Breast epithelium (tissue), 3 donors: Measurements from ENCODE around the gene PIANP.

Experiments
- POLR2A ChIP-seq: fragments of 450-650 bp; IDR thresholded peaks from one replicate; pipeline ENCODE4 v1.6.1; 2016; ENCODE audit warnings: antibody characterized with exemption, mild to moderate bottlenecking, moderate library complexity
- POLR2AphosphoS5 ChIP-seq, 3 donors: sonication (generic); formaldehyde crosslinking; IDR thresholded peaks; one replicate each; pipeline ENCODE4 v1.6.1; 2017; ENCODE audit warnings: antibody characterized with exemption in 3 of 3
- TF ChIP-seq, protein P1 (sequence below), 3 donors: fragments of 450-650 bp; IDR thresholded peaks; one replicate each; pipeline ENCODE4 v1.5.1; 2016 to 2017; ENCODE audit warnings: antibody characterized with exemption in 3 of 3, mild to moderate bottlenecking in 3 of 3, moderate library complexity in 3 of 3

DNA sequence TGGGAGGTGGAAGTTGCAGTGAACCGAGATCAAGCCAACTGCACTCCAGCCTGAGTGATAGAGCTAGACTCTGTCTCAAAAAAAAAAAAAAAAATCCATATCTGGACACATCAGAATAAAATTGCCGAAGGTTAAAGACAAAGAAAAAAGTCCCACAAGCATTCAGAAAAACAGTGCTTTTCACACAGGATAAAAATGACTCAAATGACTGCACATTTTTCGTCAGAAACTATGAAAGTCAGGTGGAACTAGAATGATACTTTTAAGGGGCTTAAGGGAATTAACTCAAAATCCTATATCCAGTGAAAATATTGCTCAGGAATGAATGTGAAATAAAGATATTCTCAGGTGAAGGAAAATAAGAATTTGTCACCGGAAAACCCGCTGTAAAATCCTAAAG is 36.1 kb upstream of the PIANP start:
- TF ChIP-seq, protein P1, sequence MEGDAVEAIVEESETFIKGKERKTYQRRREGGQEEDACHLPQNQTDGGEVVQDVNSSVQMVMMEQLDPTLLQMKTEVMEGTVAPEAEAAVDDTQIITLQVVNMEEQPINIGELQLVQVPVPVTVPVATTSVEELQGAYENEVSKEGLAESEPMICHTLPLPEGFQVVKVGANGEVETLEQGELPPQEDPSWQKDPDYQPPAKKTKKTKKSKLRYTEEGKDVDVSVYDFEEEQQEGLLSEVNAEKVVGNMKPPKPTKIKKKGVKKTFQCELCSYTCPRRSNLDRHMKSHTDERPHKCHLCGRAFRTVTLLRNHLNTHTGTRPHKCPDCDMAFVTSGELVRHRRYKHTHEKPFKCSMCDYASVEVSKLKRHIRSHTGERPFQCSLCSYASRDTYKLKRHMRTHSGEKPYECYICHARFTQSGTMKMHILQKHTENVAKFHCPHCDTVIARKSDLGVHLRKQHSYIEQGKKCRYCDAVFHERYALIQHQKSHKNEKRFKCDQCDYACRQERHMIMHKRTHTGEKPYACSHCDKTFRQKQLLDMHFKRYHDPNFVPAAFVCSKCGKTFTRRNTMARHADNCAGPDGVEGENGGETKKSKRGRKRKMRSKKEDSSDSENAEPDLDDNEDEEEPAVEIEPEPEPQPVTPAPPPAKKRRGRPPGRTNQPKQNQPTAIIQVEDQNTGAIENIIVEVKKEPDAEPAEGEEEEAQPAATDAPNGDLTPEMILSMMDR (IDR thresholded peaks at IDR 0.05): no peak
- TF ChIP-seq POLR2A (no peak), POLR2AphosphoS5 (IDR thresholded peaks at IDR 0.05) (no peak)
